Measurements from ENCODE around the gene MAP2K7.
A peak's percentile ranks its signal among the peaks of the same experiment; 100 is the strongest.
"Not testable (repeated sequence)": the region's sequence is repeated elsewhere in the genome, so short reads cannot be mapped to it uniquely, and the experiment has no call there.

The MAP2K7 gene

DNA sequence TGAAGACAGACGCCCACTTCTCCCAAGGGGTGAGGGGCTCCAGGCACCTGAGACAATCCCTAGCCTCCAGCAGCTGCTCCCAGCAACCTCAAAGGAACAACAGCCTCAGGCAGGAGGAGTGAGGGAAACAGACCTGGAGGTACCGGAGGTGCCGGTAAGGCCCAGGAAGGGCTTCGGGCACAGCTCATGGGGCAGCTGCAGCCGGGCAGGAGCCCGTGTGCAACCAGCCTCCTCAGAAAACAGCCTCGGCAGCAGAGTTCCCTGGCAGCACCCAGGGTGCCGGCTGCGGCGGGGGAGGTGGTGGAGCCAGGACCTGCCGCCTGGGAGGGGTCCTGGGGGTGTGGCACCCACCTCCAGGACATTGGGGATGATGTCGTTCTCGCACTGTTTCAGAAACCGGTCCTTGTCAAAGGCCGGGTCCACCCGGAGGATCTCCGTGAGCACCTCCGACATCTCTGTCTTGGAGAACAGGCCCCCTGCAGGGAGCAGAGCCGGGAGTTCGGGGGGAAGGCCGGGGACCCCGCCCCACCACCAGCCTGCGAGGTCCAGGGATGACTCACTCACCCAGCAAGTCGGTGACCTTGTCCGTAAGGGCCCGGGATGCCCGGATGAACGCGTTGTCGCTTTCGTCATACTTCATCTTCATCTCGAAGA, 28.7 kb downstream of the MAP2K7 start:
- DNase-seq, result peak; percentile 51

- no peak for DNase-seq
Observed at GRCh38 chr19:7932930-7933300, 29.2 kb downstream of the MAP2K7 start.

GRCh38 chr19:7933411-7933810, 29.7 kb downstream of the MAP2K7 start:
- DNase-seq, result no peak

DNA sequence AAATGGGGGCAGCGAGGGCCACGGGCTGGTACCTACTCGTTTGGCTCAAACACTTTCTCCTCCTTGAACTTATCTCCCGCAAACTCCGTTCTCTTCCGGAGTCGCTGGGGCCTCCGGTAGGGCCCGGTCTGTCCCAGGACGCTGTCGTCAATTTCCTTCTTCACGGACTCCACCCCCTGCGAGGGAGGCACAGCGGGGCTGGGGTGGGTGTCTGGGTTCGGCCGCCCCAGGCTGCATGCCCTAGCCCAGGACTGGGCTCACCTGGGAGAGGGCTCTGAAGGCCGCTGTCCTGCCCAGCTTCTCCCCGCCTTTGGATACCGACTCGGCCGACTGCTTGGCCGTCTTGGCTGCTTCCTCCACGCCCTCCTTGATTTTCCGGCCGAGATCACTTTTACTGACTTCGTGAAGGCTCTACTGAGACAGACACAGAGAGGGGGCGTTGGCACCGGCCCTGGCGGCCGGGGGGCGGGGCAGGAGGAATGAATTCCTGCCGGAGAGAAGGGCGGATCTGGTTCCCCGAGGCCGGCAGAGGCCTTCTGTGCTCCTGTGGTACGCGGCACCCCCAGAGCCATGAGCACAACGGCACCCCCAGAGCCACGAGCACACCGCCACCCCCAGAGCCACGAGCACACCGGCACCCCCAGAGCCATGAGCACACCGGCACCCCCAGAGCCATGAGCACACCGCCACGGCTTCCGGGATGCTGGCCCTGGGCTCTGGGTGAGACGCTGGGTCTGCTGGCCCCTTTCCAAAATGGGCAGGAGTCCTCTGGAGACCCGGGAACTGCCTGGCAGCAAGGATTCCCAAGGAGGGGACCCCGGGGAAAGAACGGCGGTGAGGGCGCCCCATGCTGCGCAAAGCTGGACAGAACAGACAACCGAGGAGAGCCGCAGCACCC, 30.4 kb downstream of the MAP2K7 start:
- peak; percentile 44 for DNase-seq

GRCh38 chr19:7934766-7935165, 31.1 kb downstream of the MAP2K7 start:
- no peak for DNase-seq

- no peak for DNase-seq
Observed at GRCh38 chr19:7940841-7941240, 37.2 kb downstream of the MAP2K7 start.

GRCh38 chr19:7941895-7942596, 38.4 kb downstream of the MAP2K7 start:
- no peak for DNase-seq

GRCh38 chr19:7942981-7943443, 39.3 kb downstream of the MAP2K7 start:
- DNase-seq, result no peak

- peak; percentile 100 for DNase-seq
Observed at GRCh38 chr19:7943444-7944176, 39.9 kb downstream of the MAP2K7 start, which contains the start of gene TIMM44. TSS of gene TIMM44 (minus strand) at chr19:7943666. CDS start at chr19:7943651, 15 bp downstream.

DNA sequence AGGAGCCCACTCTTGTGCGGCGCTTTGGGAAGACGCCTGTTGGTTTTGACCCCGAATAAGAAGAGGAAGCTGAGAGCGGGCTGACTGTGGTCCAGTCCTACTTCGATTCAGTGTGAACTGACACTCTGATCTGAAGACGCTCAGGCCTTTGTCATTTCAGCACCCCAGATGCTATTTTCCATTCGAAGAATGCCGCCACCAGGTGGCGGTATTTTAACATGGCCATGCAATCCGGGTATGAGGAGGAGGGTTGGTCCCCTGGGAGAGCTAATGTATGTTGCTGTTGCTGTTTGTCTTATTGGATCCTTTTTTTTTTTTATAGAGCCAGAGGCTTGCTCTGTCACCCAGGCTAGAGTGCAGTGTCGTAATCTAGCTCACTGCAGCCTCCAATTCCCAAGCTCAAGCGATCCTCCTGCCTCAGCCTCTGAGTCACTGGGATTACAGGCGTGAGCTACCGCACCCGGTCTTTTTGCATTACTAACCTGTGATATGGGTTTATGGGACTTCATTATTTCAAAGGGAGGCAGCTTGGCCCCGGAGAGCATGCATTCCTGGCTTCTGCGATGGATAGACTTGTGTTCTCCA, 40.6 kb downstream of the MAP2K7 start:
- peak; percentile 90 for DNase-seq

DNA sequence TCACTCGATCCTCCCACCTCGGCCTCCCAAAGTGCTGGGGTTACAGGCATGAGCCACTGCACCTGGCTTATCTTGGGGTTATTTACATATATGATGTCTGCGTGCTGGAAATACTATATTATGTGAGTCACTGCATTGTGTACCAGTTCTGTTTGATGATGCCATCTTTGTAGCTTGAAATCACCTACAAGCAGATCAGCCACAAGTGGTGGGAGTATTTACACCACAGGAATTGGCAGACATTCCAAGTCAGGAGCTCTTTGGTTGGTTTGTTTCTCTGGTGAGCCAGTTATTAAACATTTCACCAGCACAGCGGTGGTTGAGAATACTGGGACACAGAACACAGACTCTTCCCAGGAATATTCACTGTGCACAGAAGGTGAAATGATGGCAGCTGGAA, 44.3 kb downstream of the MAP2K7 start:
- no peak for DNase-seq

GRCh38 chr19:7953060-7953459, 49.4 kb downstream of the MAP2K7 start:
- no peak for DNase-seq

GRCh38 chr19:7953576-7953975, 49.9 kb downstream of the MAP2K7 start:
- no peak for DNase-seq

DNA sequence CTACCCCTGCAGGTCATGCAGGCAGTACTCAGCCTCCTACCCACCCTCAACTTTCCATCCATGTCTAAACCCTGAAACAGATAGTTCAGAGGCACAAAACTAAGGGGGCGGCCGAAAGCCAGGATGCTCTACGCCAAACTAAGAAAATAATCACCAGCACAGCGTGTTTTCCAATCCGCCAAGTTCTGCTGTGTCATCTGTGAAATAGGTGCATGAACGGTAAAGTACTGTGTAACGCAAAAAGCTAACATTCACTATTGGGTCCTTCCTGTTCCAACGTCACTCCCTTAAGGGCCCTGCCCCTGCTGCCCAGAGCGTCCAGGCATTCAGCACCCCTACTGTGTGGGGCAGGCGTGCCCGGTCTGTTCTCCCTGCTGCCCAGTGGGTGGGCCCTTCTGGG, 52.0 kb downstream of the MAP2K7 start:
- DNase-seq, result no peak

DNA sequence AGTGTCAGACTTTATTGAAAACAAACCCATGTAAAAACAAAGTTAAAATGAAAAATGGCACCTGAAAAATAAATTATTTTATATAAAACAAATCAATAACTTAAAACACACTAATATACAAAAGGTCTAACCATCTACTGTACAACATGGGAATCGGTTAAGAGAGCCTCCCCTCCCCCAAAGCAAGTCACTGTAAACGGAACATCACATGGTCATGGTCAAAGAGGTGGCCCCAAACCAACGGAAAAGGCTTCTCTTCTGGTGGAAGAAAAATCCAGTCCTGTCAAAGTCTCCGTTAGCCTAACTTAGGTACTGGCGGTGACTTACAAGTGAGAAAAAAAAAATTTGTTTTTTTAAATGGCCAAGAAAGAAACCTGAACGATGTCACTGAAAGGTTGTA, 55.5 kb downstream of the MAP2K7 start:
- DNase-seq, result no peak

GRCh38 chr19:7961082-7961481, 57.4 kb downstream of the MAP2K7 start:
- DNase-seq, result not testable (repeated sequence)

DNA sequence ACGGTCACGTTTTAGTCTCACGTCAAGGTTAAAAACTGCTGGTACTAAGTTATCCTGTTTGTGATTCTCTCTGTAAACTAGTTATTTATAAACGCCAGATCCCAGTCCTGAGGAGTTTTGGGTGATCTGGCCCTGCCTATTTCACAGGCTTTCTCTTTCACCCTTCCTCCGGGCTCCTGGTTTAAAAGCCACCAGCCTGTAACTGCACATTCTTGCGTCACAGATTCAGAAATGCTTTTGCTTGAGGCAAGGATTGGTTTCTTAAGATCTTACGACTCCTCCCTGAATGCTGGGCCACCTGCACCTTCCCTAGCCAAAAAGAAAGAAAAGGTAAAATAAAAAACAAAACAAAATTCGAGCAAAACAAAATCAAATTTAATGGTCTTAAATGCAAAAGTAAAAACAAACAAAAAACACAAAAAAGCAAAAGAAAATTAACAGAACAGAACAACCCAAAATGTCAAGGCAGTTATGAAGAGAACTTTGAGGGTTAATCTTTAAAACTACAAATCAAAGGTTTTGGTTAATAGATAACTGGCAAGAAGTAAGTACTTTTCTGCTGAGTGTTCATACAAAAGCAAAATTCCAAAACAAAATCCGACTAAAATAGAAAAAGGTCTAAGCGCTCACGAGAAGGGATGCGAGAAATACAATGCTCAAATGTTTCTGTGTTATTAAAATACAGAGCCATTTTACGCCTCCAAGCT, 58.4 kb downstream of the MAP2K7 start:
- no peak for DNase-seq

GRCh38 chr19:7962644-7963268, 59.1 kb downstream of the MAP2K7 start:
- DNase-seq, result no peak

DNA sequence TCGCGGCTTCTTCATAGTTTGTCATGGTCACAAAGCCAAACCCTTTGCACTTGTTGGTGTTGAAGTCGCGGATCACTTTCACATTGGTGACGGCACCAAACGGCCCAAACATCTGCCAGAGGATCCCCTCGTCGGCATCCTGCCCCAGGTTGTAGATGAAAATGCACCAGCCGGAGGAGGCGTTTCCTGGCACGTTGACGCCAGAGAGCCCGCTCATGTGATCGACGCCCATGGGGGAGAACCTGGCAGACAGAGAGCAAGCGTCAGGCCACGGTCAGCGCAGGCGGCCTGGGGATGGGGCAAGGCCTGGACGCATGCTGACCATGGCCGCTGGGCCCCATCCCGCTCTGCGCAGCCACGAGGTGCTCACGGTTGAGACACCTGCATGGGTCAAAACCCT, 59.9 kb downstream of the MAP2K7 start:
- DNase-seq, result no peak

All from islet precursor cell (in vitro differentiated cells).